Measurements from ENCODE around the gene ZNF532.
A peak's percentile ranks its signal among the peaks of the same experiment; 100 is the strongest.

Gene ZNF532

GRCh38 chr18:58867281-58867961, 2.7 kb downstream of the ZNF532 start:
- DNase-seq (ENCODE audit: low read depth): peak; percentile 62

DNA sequence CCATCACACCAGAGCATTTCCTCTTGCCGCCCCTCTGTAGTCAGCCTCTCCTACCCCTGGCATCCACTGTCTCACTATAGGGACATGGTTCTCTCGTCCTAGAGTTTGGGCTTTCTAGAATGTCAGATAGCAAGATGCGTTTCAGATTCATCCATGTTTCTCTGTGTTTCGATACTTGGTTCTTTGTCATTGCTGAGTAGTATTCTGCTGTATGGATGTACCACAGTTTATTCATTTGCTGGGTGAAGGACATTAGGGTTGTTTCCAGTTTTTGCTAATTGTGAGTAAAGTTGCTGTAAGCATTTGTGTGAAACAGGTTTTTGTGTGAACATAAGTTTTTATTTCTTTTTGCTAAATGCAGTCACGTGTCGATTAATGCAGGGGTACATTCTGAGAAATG, 3.8 kb downstream of the ZNF532 start:
- in situ Hi-C loops (cut with HindIII; ENCODE audit: low sequenced_read_pairs): no loop called here

More at GRCh38 chr18:58867281-58867961, 2.7 kb downstream of the ZNF532 start:
- in situ Hi-C loops (cut with HindIII; ENCODE audit: low sequenced_read_pairs): no loop called here
- peak overlapping the region; percentile 10 for H3K4me3 ChIP-seq (ENCODE audit: low read depth, low read length)
- TF ChIP-seq, protein P1, sequence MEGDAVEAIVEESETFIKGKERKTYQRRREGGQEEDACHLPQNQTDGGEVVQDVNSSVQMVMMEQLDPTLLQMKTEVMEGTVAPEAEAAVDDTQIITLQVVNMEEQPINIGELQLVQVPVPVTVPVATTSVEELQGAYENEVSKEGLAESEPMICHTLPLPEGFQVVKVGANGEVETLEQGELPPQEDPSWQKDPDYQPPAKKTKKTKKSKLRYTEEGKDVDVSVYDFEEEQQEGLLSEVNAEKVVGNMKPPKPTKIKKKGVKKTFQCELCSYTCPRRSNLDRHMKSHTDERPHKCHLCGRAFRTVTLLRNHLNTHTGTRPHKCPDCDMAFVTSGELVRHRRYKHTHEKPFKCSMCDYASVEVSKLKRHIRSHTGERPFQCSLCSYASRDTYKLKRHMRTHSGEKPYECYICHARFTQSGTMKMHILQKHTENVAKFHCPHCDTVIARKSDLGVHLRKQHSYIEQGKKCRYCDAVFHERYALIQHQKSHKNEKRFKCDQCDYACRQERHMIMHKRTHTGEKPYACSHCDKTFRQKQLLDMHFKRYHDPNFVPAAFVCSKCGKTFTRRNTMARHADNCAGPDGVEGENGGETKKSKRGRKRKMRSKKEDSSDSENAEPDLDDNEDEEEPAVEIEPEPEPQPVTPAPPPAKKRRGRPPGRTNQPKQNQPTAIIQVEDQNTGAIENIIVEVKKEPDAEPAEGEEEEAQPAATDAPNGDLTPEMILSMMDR (IDR thresholded peaks at IDR 0.05; ENCODE audit: low read depth, low read length, missing control alignments): no peak

DNA sequence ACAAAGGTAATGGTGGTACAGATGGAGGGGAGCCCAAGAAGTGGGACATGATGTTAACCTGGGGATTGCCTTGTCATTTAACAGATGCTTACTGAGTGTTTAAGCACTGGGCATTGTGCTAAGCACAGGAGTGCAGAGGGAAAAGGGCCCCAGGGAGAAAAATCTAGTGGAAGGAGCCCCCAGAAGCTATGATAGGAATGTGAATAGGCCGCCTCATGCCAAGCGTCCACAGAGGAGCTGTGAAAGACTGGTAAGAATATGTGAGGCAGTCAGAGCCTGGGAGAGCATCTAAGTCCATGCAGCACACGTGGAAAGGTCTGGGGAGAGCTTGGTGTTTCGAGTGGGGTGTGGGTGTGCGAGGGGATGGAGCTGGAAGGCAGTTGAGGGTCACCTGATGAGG, 5.5 kb downstream of the ZNF532 start:
- no peak overlapping the region for H3K4me3 ChIP-seq (ENCODE audit: low read depth, low read length)
- in situ Hi-C loops (cut with HindIII; ENCODE audit: low sequenced_read_pairs): no loop called here
- no peak for DNase-seq (ENCODE audit: low read depth)
- TF ChIP-seq, protein P1 (IDR thresholded peaks at IDR 0.05; ENCODE audit: low read depth, low read length, missing control alignments): no peak

More for the DNA sequence above, 3.8 kb downstream of the ZNF532 start:
- no peak for DNase-seq (ENCODE audit: low read depth)
- TF ChIP-seq, protein P1 (IDR thresholded peaks at IDR 0.05; ENCODE audit: low read depth, low read length, missing control alignments): no peak
- H3K4me3 ChIP-seq (ENCODE audit: low read depth, low read length): no peak overlapping the region

DNA sequence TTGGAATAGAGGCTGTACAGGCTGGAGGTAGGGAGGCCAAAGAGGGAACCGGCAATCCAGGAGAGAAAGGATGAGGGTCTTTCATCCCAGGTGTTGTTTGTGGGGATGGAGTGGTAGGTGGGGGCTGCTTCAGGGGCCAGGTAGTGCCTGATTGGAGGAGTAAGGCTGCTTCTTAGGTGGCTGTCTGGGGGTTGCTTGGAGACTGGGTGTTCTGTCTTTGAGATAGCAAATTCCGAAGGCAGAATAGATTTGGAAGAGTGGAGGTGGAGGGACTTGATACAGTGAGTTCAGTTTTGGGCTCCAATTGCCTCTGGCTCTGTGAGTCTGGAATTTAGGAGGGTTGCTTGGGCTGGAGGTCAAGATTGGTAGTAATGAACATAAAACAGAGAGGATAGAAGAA, 5.9 kb downstream of the ZNF532 start:
- no peak overlapping the region for H3K4me3 ChIP-seq (ENCODE audit: low read depth, low read length)
- DNase-seq (ENCODE audit: low read depth): no peak
- TF ChIP-seq, protein P1 (IDR thresholded peaks at IDR 0.05; ENCODE audit: low read depth, low read length, missing control alignments): no peak
- in situ Hi-C loops (cut with HindIII; ENCODE audit: low sequenced_read_pairs): no loop called here

GRCh38 chr18:58871514-58872420, 7.1 kb downstream of the ZNF532 start:
- H3K4me3 ChIP-seq (ENCODE audit: low read depth, low read length): no peak overlapping the region
- DNase-seq (ENCODE audit: low read depth): no peak
- in situ Hi-C loops (cut with HindIII; ENCODE audit: low sequenced_read_pairs): no loop called here
- TF ChIP-seq, protein P1 (IDR thresholded peaks at IDR 0.05; ENCODE audit: low read depth, low read length, missing control alignments): no peak

DNA sequence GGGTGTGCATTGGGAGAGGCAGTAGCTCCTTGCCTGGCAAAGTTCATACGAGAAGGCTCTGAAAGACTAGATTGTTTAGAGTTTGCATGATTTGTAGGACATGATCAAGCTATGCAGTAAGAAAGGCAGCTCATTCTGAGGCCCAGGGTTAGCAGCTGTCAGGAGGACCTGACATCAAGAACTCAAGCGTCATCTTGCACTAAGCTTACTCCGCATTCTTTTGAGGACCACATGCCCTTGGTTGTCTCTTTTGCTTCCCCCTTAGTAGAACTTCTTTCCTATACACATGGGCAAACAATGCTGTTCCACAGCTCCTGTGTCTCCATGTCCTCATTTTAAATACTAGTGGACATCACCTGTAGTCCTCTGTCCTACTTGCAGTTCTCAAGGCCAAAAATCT, 14.0 kb downstream of the ZNF532 start:
- H3K4me3 ChIP-seq (ENCODE audit: low read depth, low read length): no peak overlapping the region
- DNase-seq (ENCODE audit: low read depth): no peak
- in situ Hi-C loops (cut with HindIII; ENCODE audit: low sequenced_read_pairs): no loop called here
- TF ChIP-seq, protein P1 (IDR thresholded peaks at IDR 0.05; ENCODE audit: low read depth, low read length, missing control alignments): no peak
